GM18867 (cell line): ENCODE results near the gene LYZ.

Experiments
- ATAC-seq: cut with Tn5 transposase; IDR thresholded peaks from one replicate; pipeline ENCODE4 v1.9.1; 2021; ENCODE audit warnings: mild to moderate bottlenecking, moderate library complexity; ENCODE audit not compliant: unreplicated experiment

Gene LYZ

DNA sequence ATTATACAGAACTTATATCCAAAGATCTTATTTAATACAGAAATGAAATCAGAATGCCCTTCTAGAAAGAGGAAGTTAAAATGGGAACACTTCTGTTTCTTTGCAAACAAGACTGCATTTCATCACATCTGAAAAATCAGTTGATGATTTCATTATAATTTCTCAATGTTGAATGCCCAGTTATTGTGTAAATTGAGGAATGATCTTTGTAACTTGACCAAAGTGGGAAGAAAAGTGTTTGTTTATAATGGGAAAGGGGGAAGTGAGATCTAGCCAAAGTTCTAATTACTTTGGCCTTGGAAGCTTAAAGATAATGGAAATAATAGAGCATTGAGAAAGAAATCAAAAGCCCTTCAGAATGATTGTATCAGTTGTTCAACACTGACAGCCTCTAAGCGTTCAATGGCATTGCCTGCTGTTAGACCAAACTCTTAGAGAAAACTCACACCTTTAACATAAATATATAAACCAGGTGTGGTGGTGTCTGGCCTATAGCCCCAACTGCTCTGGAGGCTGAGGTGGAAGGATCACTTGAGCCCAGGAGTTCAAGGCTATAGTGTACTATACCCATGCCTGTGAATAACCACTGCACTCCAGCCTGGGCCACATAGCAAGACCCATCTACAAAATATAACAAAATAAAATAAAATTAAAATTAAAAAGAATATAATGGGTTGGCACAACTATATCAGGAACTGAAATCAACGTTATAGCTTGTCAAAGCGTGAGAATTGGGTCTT is 9.9 kb upstream of the LYZ start:
- no peak for ATAC-seq

DNA sequence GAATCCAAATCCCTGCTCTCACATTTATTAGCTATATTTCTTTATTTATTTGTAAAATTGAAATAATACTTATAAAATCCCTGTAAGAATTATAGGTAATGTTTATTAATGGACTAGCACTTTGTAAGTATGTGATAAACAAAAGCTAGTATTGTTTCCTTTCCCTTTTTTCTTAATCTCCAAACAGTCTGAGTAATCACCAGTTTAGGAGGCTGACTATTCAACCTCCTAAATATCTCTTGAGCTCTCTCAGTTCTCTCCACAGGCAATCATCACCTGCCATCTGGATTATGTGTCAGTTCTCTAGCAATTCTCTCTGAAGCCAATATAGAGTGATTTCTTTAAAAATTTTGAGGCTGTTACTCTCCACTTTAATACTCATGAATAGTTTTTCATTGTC is 9.2 kb upstream of the LYZ start:
- no peak for ATAC-seq

DNA sequence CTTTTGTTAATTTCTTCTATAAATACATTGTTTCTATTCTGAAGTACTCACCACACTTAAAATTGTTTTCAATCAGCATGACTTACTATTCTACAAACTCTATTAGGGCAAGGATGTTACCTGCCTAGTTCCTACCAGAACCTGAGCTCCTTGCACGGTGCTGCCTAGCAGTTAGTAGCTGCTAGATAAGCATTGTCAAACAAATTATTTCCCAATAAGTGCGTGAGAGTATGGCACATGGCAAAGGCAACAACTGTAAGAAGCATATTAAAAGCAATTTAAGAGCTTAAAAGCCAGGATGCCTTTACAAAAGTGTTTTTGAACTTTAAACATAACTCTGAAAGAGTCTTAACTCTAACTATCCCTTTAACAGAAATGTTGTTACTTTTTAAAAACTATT is 8.2 kb upstream of the LYZ start:
- ATAC-seq: no peak

DNA sequence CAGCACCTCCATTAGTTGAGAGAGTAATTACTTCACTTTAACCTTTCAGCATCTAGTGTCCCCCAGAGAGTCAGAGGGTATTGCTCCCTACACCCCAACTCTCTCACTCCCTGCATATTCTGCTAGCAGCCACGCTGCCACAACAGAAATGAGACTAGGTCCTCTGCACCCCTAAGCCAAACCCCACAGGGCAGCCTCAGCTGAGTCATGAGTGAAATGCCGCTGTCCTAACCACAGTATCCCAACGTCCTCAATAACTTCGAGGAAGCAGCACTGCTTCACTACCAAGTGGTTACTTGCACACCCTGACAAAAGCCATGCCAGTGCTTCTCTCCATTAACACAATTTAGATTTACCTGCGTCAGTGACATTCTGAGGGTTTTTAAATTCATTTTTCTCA is 6.9 kb upstream of the LYZ start:
- no peak for ATAC-seq

DNA sequence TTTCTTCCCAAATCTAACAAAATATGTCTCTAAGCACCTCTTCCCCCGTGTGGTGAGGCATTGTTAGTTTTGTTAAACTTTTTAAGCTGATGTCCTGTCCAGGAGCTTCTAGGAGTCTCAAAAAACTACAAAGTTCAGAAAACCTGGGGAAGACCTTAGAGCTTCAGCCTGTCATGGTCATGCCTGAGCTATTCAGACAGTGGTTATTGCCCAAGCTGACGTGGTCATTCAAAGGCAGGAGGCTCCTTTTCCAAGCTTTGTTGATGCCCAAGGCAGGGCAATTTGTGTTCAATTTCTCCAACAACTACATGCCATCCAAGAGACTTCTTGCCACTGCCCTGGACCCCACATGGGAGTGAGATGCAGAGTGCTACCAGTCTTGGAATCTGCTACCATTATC is 5.8 kb upstream of the LYZ start:
- no peak for ATAC-seq

DNA sequence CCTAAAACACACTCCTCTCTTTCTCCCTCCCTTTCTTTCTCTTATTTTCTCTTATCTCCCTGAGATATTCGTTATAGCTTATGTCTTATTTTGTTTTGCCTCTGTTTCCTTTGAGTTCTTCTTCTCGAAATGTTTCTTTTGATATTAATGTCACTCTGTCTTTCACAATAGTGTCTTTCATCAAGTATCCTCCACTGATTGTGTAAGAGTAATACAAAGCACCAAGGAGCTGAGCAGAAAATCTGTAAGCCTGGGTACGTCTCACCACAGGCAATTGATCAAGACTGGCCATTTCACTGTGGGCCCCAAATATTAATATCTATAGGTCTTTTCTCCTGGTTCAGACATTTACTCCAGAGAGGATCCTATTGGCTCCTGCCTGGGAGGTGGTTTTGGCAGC is 4.8 kb upstream of the LYZ start:
- ATAC-seq: no peak

DNA sequence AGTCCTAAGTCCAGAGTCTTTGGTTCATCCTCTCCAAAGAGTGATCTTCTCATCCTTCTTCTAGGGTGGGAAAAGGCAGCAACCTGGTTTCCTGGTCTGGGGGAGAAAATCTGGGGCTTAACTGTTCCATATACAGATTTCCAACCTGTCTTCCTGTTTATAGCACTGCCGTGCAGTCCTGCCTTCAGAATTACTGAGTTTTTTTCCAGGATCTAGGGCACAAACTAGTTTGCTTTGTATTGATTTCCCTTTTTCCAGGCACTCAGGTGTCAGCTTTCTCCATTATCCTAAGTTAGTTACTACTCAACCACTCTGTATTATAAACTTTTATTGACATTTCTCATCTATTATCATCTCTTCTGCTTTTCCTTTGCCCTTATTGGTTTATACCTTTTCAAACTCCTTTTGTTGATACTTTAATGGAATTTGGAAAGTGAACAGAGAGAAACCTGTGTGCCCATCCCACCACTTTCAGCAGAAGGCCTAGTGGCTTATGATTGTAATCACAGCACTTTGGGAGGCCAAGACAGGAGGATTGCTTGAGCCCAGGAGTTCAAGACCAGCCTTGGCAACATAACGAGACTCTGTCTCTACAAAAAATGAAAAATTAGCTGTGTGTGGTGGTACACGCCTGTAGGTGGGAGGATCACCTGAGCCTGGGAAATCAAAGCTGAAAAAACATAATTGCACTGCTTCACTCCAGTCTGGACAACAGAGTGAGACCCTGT is 4.1 kb upstream of the LYZ start:
- no peak for ATAC-seq

DNA sequence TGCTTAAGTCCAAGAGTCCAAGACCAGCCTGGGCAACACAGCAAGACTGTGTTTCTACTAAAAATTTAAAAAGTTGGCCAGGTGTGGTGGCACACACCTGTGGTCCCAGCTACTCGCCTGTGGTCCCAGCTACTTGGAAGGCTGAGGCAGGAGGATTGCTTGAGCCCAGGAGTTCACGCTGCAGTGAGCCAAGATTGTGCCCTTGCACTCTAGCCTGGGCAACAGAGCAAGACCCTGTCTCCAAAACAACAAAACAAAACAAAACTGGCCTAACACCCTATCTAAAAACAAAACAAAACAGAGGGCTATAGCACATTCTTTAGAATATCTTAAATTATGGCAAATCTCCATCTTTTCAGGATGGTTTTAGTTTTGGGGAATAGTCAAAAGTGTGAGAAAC is 3.1 kb upstream of the LYZ start:
- no peak for ATAC-seq

DNA sequence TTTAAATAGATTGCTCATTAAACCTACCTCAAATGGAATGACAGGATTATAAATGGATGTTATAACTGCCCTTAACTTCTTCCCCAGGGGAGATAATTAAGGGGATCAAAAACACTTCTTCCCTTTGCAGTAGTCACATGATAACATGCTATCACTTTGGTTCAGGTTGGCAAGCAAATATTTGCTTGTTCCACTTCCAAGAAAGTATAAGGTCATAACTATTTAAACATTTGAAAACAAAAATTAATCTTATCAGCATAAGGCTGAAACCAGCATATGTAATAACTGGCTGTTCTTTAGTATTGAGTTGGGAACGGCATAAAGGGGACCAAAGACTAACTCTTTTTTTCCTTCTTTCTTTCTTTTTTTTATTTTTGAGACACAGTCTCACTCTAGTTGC is 2.4 kb upstream of the LYZ start:
- no peak for ATAC-seq

DNA sequence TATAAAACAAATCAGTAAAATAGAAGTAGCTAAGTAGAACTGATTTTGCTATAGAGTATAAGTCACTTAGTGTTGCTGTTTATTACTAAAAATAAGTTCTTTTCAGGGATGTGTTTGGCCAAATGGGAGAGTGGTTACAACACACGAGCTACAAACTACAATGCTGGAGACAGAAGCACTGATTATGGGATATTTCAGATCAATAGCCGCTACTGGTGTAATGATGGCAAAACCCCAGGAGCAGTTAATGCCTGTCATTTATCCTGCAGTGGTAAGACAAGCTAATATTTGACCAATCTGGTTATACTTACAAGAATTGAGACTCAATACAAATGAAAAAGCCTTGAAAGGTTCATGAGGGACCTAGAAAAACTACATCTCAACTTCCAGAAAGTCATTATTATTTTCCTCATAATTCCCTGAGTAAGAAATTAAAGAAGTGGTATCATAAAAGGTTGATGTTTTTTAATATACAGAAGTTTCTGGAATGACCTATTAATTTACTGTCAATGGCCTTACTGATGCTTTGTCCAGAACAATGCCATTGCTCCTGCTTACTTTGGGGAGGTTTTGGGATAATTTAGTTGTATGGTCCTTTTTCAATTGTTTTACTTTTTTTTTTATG is 1.9 kb downstream of the LYZ start:
- no peak for ATAC-seq

DNA sequence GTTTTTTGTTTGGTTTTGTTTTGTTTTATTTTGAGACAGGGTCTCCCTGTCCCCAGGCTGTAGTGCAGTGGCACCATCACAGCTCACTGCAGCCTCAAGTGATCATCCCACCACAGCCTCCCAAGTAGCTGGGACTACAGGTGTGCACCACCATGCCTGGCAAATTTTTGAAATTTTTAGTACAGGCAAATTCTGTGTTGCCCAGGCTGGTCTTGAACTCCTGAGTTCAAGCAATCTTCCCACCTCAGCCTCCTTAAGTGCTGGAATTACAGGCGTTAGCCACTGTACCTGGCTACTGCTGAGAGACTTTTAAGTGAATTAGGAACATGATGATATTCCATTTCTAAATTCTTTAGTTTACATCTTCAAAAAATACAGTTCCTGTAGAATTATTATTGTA is 2.6 kb downstream of the LYZ start:
- no peak for ATAC-seq

DNA sequence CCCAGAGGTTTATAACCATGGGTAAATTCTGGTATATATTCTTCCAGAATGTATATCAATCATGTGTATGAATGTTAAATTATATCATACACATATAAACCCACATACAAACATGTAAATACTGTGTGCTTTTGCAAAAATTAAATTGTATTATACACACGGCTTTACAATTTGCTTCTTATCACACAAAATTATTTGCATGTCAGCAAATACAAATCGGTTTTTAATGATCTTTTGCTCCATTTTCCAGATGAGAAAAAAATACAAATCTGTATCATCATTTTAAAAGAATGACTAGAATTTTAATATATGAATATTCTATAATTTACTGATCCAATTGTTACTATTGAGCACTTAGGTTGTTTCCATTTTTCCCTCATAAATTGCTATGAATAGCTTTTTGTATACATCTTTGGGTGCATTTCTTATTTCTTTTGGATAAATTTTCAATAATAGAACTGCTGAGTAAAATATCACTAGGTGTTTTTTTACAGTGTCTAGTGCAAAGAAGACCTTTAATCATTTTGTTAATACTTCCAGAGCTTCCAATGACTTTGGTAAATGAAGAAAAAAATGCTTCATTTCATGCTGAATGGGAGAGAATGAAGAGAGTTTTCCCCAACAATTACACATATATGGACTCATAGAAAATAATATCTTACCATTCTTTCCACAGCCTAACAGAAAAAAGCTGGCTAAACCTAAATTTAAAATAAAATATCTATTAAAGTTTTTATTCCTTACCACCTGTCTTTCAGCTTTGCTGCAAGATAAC is 3.5 kb downstream of the LYZ start:
- ATAC-seq: no peak

DNA sequence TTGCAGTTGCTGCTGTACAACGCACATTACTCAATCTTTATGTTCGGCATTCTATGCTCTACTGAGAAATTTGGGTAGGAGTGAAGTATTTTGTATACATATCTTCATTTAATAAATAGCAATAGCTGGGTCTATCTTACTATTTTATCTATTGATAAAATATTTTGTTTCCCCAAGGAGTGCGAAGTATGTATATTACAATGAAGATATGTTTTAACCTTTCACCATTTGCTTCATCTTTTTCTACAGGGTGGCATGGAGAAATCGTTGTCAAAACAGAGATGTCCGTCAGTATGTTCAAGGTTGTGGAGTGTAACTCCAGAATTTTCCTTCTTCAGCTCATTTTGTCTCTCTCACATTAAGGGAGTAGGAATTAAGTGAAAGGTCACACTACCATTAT is 4.7 kb downstream of the LYZ start:
- no peak for ATAC-seq

DNA sequence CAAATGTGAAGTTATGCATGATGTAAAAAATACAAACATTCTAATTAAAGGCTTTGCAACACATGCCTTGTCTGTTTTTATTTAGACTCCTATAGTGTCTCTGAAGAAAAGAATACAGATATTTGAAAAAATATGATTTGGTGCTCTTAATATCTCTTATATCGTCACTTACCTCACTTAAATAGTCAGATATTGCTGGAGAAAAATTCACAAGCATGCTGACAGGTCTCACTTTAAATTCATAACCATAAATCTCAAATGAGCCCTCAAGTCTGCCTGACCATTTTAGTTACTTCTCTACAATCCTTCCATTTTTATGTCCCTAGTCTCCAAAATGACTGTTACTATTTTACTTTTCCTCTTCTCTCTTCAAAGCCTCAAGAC is 6.0 kb downstream of the LYZ start:
- ATAC-seq: no peak

DNA sequence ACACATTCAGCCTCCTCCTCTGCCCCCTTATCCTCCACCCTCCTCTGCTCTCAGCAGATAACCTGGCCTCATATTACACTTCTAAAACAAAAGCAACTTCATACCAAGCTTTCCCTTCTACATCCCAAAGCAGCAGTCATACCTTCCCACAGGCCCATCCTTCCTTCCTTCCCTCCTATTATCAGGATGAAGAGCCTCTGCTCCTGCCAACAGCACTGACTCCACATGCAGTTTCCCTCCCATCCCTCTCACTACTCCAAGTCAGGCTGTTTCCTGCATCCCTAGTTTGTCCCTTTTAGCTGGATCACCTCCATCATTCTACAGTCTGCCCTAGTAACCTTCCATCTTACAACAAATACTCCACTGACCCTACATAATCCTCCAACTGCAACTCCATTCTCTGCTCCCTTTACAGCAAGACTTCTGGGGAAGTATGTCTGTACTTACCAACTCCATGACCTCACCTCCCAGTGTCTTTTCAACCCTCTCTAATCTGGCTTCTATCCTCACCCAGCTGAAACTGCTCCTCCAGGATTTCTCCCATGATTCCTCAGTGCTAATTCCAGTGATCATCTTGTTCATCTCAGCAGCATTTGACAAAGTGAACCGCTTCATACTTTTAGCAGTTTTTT is 6.5 kb downstream of the LYZ start:
- no peak for ATAC-seq

DNA sequence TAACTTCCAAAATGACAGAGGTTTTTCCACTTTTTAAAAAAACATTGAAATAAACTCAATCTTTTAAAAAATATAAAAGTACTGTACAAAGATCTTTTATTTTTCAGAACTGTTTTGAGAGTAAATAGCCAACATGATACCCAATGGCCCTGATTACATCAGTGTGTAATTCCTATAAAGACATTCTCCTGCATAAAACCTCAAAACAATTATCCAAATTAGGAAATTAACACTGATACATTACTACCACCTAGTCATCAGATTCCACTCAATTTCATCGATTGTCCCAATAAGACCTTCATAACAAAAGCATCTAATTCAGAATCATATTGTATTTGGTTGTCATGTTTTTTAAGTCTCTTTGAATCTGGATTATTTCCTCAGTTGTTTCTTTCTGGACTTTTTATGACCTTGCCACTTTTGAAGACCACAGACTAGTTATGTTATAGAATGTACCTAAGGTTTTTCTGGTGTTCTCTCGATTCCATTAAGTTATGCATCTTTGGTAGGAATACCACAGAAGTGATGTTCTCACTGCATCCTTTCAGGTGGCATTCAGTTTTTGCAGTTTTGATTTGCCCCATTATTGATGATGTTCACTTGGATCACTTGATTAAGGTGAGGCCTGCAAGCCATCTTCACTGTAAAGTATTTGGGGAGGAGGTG is 7.3 kb downstream of the LYZ start:
- ATAC-seq: no peak

DNA sequence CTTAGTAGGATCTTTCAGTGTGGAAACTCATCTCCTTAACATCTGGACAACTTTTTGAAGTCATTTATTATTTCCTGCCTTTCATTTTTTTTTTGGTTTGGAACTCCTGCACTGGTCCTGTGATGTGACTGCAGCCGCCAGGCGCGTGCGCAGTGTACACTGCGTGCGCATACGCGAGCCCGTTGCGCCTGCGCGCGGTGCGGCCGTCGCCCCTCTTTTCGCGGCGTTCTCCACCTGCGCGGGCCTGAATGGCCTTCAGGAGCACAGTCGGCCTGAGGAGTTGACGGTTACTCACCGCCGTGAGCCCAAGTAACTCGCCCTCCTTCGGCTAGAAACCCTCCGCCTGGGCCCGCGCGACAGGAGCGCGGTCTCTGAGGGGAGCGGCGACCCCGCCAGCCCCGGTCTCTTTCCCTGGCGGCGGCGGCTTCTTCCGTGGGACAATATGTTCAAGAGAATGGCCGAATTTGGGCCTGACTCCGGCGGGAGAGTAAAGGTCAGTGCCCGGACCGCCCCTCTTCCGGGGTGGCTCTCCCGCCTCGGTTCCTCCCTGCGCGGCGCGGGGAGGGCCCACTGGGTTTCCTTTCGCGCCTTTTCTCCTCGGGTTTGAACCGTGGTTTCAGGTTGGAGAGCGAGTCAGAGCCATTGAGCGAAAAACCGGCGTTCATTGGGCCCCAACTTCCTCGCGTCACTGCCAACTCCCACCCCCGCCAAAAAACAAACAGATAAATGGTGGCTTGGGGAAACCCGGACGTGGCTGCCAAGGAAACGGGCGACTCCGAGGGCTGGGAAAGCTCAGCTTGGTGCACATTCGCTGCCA is 11.6 kb downstream of the LYZ start, which contains the start of gene YEATS4:
TSS of gene YEATS4 (plus strand) at position 213 of the 817 bp plus-strand sequence. CDS start at position 443, 230 bp downstream.
- ATAC-seq: peak; percentile 82

DNA sequence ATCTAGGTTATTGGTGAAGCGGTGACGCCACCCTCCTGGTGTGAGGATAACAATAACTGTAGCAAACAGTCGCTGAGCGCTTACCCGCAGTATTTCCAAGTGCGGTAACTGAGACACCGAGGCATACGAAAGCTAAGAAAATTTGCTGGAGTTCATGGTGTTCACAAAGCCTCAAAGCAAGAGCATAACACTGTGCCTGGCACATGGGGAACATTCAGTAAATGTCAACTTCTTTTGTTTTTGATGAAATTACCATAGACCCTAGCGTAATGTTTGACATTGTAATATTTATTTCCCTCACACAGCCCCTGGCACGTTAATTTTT is 12.1 kb downstream of the LYZ start:
- no peak for ATAC-seq

DNA sequence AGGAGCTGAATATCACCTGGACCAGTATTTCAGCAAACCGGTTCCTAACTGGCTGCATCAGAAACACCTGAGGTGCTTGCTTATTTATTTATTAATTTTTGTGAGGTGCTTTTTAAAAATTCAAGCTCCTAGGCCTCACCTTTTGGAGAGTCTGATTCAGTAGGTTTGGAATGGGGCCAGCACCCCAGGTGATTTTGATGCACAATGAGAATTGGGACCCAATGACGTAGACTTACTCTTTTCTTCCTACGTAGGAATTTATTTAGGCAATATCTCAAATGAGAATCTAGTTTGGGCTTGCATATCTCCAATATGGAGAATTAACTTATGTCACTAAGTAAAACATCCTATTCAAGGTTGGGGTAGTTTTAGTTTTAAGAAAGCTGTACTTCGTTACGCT is 18.6 kb downstream of the LYZ start:
- ATAC-seq: no peak

DNA sequence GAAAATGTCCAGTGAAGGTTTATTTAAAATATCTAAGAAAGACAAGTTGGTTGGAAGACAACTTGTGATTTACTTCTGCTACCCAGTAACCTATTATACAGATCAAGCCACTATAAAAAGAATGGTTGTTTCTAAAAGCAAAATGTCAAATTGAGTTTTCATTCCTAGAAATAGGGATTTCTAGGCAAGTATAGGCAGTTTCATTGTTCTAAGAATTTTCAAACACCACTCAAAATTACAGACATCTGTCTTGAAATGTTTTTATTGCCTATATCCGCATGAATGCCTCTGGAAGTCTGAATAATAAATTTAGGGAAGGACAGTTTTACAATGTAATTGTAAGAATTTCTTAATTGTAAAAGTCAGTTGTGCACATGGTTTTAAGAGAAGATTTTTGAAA is 20.0 kb downstream of the LYZ start:
- no peak for ATAC-seq
